Measurements from ENCODE around the gene IL2RG.

The IL2RG gene

GRCh38 chrX:71081330-71082123, 29.9 kb downstream of the IL2RG start:
- no peak for DNase-seq

DNA sequence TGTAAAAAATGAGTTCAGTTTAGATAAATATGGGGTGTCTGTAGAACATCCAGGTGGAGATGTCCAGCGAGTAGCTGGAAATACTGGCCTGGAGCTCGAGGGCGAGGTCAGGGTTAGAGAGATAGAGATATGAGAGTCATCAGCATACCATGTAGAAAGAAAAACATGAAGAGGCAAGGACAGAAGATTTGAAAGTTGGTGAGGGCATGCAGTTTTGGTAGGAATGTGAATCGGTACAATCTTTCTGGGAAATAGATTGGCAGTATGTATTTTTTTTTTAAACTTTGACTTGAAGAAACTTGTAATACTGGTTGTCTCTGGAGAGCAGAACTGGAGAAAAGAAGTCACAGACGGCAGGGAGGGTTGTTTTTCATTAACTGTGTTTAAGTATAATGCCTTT, 40.8 kb downstream of the IL2RG start:
- DNase-seq = no peak

GRCh38 chrX:71068044-71068918, 43.1 kb downstream of the IL2RG start, which contains the start of gene SNX12:
Gene SNX12, minus strand, starts transcription at chrX:71068334. Its CDS starts 28 bp downstream, at chrX:71068306.
- DNase-seq = peak; percentile 21 to 97 (median 81)

DNA sequence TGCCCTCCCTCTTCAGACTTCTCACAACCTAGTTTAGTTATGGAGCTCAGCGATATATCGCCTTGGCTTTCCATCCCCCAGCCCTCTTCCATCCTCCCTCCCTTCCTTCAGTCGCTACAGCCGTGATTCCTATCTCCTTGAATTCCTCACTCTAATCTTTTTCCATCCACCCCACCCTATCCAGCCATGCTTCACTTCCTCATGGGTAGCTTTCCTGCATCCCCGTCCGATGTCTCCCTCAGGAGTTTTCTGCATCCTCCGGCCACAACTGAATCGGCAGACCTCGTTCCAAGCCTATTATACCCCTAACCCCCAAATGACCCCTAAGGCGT, 43.7 kb downstream of the IL2RG start:
- DNase-seq = peak in 4 of 51 donors; percentile 3 to 40 (median 16)

GRCh38 chrX:71067089-71067488, 44.3 kb downstream of the IL2RG start:
- no peak for DNase-seq

- DNase-seq = no peak
Measured at GRCh38 chrX:71060127-71060526, 51.2 kb downstream of the IL2RG start.

DNA sequence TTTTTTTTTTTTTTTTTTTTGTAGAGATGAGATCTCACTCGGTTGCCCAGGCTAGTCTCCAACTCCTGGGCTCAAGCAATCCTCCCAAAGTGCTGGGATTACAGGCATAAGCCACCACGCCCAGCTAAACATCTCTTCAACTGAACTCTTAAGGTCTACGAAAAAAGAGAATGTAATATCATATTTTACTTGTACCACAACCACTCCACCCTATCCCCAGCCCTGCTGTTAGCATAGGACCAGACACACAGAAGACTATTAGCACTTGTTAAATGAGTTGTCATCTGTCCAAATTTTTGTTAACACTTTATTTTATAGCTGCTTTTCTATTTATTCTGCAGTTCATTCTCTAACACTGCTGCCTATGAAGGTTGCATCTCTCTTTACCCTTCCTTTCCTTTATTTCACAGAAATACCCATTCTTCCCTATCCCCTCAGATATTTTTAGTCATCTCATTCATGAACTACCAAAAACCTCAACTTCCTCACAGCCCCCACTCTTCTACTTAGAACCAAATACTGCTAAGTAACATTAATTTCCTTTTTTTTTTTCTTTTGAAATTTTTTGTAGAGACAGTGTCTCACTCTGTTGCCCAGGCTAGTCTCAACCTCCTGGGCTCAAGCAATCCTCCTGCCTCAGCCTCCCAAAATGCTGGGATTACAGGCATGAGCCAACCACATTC, 53.4 kb downstream of the IL2RG start:
- DNase-seq = no peak
